Ascending aorta (tissue), 2 donors: ENCODE measurements around the gene ZNF32. TPM values are rescaled to one million over a fixed set of nuclear protein-coding genes. Genes with fewer than 3 reads are reported as not detected.
A peak's percentile ranks its signal among the peaks of the same experiment; 100 is the strongest.

Experiments used
- DNase-seq, 2 donors: peaks; one replicate each; pipeline ENCODE4 v3.0.0-alpha.2; 2019; ENCODE audit warnings: low spot score in 2 of 2
- H3K27ac ChIP-seq, 2 donors: fragments of 200-600 bp; sonication (generic); one replicate each; pipeline ENCODE4 v1.5.1; 2016 to 2017; ENCODE audit warnings: mild to moderate bottlenecking in 1 of 2
- H3K27me3 ChIP-seq: fragments of 200-600 bp; sonication (generic); one replicate; pipeline ENCODE4 v1.5.1; 2017
- H3K36me3 ChIP-seq, 2 donors: fragments of 200-600 bp; sonication (generic); one replicate each; pipeline ENCODE4 v1.5.1; 2016
- H3K4me1 ChIP-seq, 2 donors: fragments of 200-600 bp; sonication (generic); one replicate each; pipeline ENCODE4 v1.5.1; 2016 to 2017; ENCODE audit warnings: mild to moderate bottlenecking in 1 of 2
- H3K4me3 ChIP-seq, 2 donors: fragments of 200-600 bp; sonication (generic); one replicate each; pipeline ENCODE4 v1.5.1; 2016 to 2017; ENCODE audit warnings: mild to moderate bottlenecking in 1 of 2
- H3K9me3 ChIP-seq, 2 donors: fragments of 200-600 bp; sonication (generic); one replicate each; pipeline ENCODE4 v1.5.1; 2016
- CTCF ChIP-seq, 3 experiments: fragments of 200-600 bp in 2 of 3; fragments of 450-650 bp in 1 of 3; sonication (generic) in 2 of 3; IDR thresholded peaks; one replicate each; pipeline ENCODE4 v1.5.1; 2016 to 2019; ENCODE audit warnings: antibody characterized with exemption in 3 of 3, mild to moderate bottlenecking in 1 of 3, moderate library complexity in 1 of 3
- intact Hi-C: fragments of 100-400 bp; cut with DNase I; formaldehyde crosslinking; loops from one replicate; pipeline ENCODE4 v1.15.1; 2023
- total RNA-seq: library from RNA; depleted of rRNA; stranded (reverse); fragments of >200 nt; gene quantifications from one replicate; pipeline ENCODE4 v1.1.0, GENCODE V29; 2016

The ZNF32 gene
- total RNA-seq, 1 donor from 2014 or later = 10.9 TPM

- Histone ChIP-seq H3K36me3 (no peaks in the 10 kb centered on the region), H3K27ac (peak overlapping the region; percentile 79 to 87), H3K4me1 (peaks cover 4 to 10% of the 10 kb centered on the region in 2 donors), H3K27me3 (no peaks in the 10 kb centered on the region), H3K4me3 (peak overlapping the region; percentile 57 to 87), H3K9me3 (no peaks in the 10 kb centered on the region)
- no peak for DNase-seq
- intact Hi-C loops = no loop called here
- TF ChIP-seq CTCF (IDR thresholded peaks at IDR 0.05) = no peak
Measured at GRCh38 chr10:43689618-43689954, 40.9 kb upstream of the ZNF32 start.

- intact Hi-C loops = no loop called here
- no peak for DNase-seq
- Histone ChIP-seq H3K27me3 (no peaks in the 10 kb centered on the region), H3K9me3 (no peaks in the 10 kb centered on the region), H3K4me3 (peak overlapping the region; percentile 57 to 87), H3K27ac (peak overlapping the region in 1 of 2 donors; percentile 79), H3K36me3 (no peaks in the 10 kb centered on the region), H3K4me1 (peaks cover 4 to 10% of the 10 kb centered on the region in 2 donors)
- no peak for TF ChIP-seq CTCF (IDR thresholded peaks at IDR 0.05)
Measured at GRCh38 chr10:43689007-43689491, 40.4 kb upstream of the ZNF32 start.

- H3K4me1 ChIP-seq = peaks cover 4 to 10% of the 10 kb centered on the region in 2 donors
- no peak for TF ChIP-seq CTCF (IDR thresholded peaks at IDR 0.05)
- no peak overlapping the region for H3K27ac ChIP-seq
- H3K27me3 ChIP-seq = no peaks in the 10 kb centered on the region
- no peak for DNase-seq
- intact Hi-C loops = no loop called here
- H3K36me3 ChIP-seq = no peaks in the 10 kb centered on the region
- H3K9me3 ChIP-seq = no peaks in the 10 kb centered on the region
- H3K4me3 ChIP-seq = no peak overlapping the region
Measured at GRCh38 chr10:43688348-43688892, 39.7 kb upstream of the ZNF32 start.

- DNase-seq = no peak
- H3K4me3 ChIP-seq = no peak overlapping the region
- H3K4me1 ChIP-seq = peaks cover 4 to 10% of the 10 kb centered on the region in 2 donors
- H3K27ac ChIP-seq = no peak overlapping the region
- intact Hi-C loops = no loop called here
- H3K27me3 ChIP-seq = no peaks in the 10 kb centered on the region
- H3K9me3 ChIP-seq = no peaks in the 10 kb centered on the region
- no peak for TF ChIP-seq CTCF (IDR thresholded peaks at IDR 0.05)
- no peaks in the 10 kb centered on the region for H3K36me3 ChIP-seq
Measured at GRCh38 chr10:43687373-43687772, 38.7 kb upstream of the ZNF32 start.

- TF ChIP-seq CTCF (IDR thresholded peaks at IDR 0.05) = no peak
- Histone ChIP-seq H3K4me3 (no peak overlapping the region), H3K27ac (no peak overlapping the region), H3K36me3 (no peaks in the 10 kb centered on the region), H3K4me1 (peaks cover 0 to 1% of the 10 kb centered on the region in 2 donors), H3K27me3 (no peaks in the 10 kb centered on the region), H3K9me3 (no peaks in the 10 kb centered on the region)
- intact Hi-C loops = no loop called here
- no peak for DNase-seq
Measured at GRCh38 chr10:43686414-43686813, 37.7 kb upstream of the ZNF32 start.

- H3K27me3 ChIP-seq = no peaks in the 10 kb centered on the region
- TF ChIP-seq CTCF (IDR thresholded peaks at IDR 0.05) = no peak
- intact Hi-C loops = no loop called here
- no peak for DNase-seq
- H3K27ac ChIP-seq = no peak overlapping the region
- H3K9me3 ChIP-seq = no peaks in the 10 kb centered on the region
- H3K4me1 ChIP-seq = no peaks in the 10 kb centered on the region
- H3K4me3 ChIP-seq = no peak overlapping the region
- H3K36me3 ChIP-seq = no peaks in the 10 kb centered on the region
Measured at GRCh38 chr10:43685744-43686143, 37.1 kb upstream of the ZNF32 start.
